Limb (tissue), 2 donors: ENCODE results near the gene TBK1.
A peak's percentile ranks its signal among the peaks of the same experiment; 100 is the strongest.

ENCODE experiments used
- DNase-seq, 2 donors: peaks; one replicate each; pipeline ENCODE4 v3.0.0-alpha.2; 2016; ENCODE audit errors: extremely low spot score in 2 of 2

TBK1 gene

GRCh38 chr12:64452559-64453329 lies 824 bp downstream of the TBK1 start:
- peak in 1 of 2 donors; percentile 26 for DNase-seq

- DNase-seq: no peak
Measured at GRCh38 chr12:64455506-64455905, 3.6 kb downstream of the TBK1 start.

- no peak for DNase-seq
Measured at GRCh38 chr12:64456119-64456518, 4.2 kb downstream of the TBK1 start.

GRCh38 chr12:64457032-64457431 lies 5.1 kb downstream of the TBK1 start:
- DNase-seq: no peak

GRCh38 chr12:64457466-64457865 lies 5.5 kb downstream of the TBK1 start:
- no peak for DNase-seq

GRCh38 chr12:64457923-64458322 lies 6.0 kb downstream of the TBK1 start:
- no peak for DNase-seq

- no peak for DNase-seq
Measured at GRCh38 chr12:64459394-64459891, 7.5 kb downstream of the TBK1 start.

GRCh38 chr12:64461634-64462414 lies 9.9 kb downstream of the TBK1 start:
- DNase-seq: no peak

GRCh38 chr12:64466178-64466577 lies 14.3 kb downstream of the TBK1 start:
- no peak for DNase-seq

GRCh38 chr12:64468966-64469365 lies 17.0 kb downstream of the TBK1 start:
- DNase-seq: no peak

GRCh38 chr12:64469455-64470142 lies 17.7 kb downstream of the TBK1 start:
- DNase-seq: no peak

GRCh38 chr12:64470495-64470894 lies 18.6 kb downstream of the TBK1 start:
- no peak for DNase-seq

- no peak for DNase-seq
Measured at GRCh38 chr12:64473176-64473575, 21.3 kb downstream of the TBK1 start.

GRCh38 chr12:64475518-64475917 lies 23.6 kb downstream of the TBK1 start:
- DNase-seq: no peak

GRCh38 chr12:64476844-64477243 lies 24.9 kb downstream of the TBK1 start:
- no peak for DNase-seq

- DNase-seq: no peak
Measured at GRCh38 chr12:64478661-64479060, 26.7 kb downstream of the TBK1 start.

GRCh38 chr12:64480148-64480547 lies 28.2 kb downstream of the TBK1 start:
- DNase-seq: no peak

GRCh38 chr12:64486657-64487056 lies 34.7 kb downstream of the TBK1 start:
- DNase-seq: no peak

GRCh38 chr12:64491718-64492117 lies 39.8 kb downstream of the TBK1 start:
- DNase-seq: no peak

- DNase-seq: no peak
Measured at GRCh38 chr12:64493513-64493912, 41.6 kb downstream of the TBK1 start.

GRCh38 chr12:64494998-64495729 lies 43.2 kb downstream of the TBK1 start:
- DNase-seq: no peak
